Tibial artery (tissue), 4 donors: ENCODE data around the gene CRYBA2.

ENCODE experiments used
- DNase-seq, 2 donors: peaks; one replicate each; pipeline ENCODE4 v3.0.0-alpha.2; 2019
- H3K27ac ChIP-seq, 2 donors: fragments of 200-600 bp; sonication (generic) in 1 of 2; 1 replicate in 1 of 2; 2 replicates in 1 of 2; pipeline ENCODE4 v1.5.1; 2018 to 2019; ENCODE audit warnings: mild to moderate bottlenecking in 1 of 2
- H3K27me3 ChIP-seq, 2 donors: fragments of 200-600 bp; sonication (generic) in 1 of 2; one replicate each; pipeline versions ENCODE4 v1.5.1 to v1.6.0; 2016 to 2019
- H3K36me3 ChIP-seq, 3 donors: fragments of 200-600 bp; sonication (generic) in 2 of 3; one replicate each; pipeline ENCODE4 v1.5.1; 2016 to 2019; ENCODE audit warnings: mild to moderate bottlenecking in 2 of 3
- H3K4me1 ChIP-seq, 4 donors: fragments of 200-600 bp; sonication (generic) in 2 of 4; 1 replicate in 3 of 4; 2 replicates in 1 of 4; pipeline ENCODE4 v1.5.1; 2016 to 2019
- H3K4me3 ChIP-seq, 2 donors: fragments of 200-600 bp; sonication (generic) in 1 of 2; 1 replicate in 1 of 2; 2 replicates in 1 of 2; pipeline ENCODE4 v1.5.1; 2018 to 2019; ENCODE audit warnings: mild to moderate bottlenecking in 2 of 2
- H3K9me3 ChIP-seq, 3 donors: fragments of 200-600 bp; sonication (generic) in 1 of 3; one replicate each; pipeline ENCODE4 v1.5.1; 2016 to 2019
- intact Hi-C: fragments of 100-400 bp; cut with DNase I; formaldehyde crosslinking; loops from one replicate; pipeline ENCODE4 v1.15.0; 2023; ENCODE audit warnings: low total_unique reads
- TF ChIP-seq, protein P1 (sequence below), 2 experiments: fragments of 200-600 bp in 1 of 2; fragments of 450-650 bp in 1 of 2; IDR thresholded peaks; one replicate each; pipeline ENCODE4 v1.5.1; 2017 to 2019; ENCODE audit warnings: antibody characterized with exemption in 2 of 2, mild to moderate bottlenecking in 1 of 2, moderate library complexity in 1 of 2

Gene CRYBA2

DNA sequence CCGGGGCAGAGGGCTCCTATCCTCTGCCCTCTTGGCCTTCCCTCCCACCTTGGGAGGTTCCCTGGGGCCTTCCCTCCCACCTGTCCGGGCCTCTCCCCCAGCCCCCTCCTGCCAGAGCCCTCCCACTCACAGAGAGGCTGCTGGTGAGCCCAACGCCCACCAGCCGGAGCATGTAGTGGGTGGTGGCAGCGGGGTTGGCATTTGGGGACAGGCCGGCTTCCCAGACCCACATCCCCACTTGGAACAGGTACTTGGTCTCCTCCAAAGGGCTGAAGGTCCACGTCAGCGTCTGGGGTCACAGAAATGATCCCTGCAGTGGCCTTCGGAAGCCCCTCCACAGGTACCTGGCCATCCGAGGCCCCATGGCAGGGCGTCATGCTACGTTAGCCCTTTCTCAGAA is 28.8 kb upstream of the CRYBA2 start:
- intact Hi-C loops: no loop called here
- Histone ChIP-seq H3K4me3 (no peak overlapping the region), H3K27me3 (peaks cover 0 to 34% of the 10 kb centered on the region in 2 donors), H3K4me1 (peaks cover 0 to 20% (median 14%) of the 10 kb centered on the region in 4 donors), H3K36me3 (no peaks in the 10 kb centered on the region), H3K27ac (no peak overlapping the region), H3K9me3 (no peaks in the 10 kb centered on the region)
- TF ChIP-seq, protein P1, sequence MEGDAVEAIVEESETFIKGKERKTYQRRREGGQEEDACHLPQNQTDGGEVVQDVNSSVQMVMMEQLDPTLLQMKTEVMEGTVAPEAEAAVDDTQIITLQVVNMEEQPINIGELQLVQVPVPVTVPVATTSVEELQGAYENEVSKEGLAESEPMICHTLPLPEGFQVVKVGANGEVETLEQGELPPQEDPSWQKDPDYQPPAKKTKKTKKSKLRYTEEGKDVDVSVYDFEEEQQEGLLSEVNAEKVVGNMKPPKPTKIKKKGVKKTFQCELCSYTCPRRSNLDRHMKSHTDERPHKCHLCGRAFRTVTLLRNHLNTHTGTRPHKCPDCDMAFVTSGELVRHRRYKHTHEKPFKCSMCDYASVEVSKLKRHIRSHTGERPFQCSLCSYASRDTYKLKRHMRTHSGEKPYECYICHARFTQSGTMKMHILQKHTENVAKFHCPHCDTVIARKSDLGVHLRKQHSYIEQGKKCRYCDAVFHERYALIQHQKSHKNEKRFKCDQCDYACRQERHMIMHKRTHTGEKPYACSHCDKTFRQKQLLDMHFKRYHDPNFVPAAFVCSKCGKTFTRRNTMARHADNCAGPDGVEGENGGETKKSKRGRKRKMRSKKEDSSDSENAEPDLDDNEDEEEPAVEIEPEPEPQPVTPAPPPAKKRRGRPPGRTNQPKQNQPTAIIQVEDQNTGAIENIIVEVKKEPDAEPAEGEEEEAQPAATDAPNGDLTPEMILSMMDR (IDR thresholded peaks at IDR 0.05): no peak
- DNase-seq: no peak

DNA sequence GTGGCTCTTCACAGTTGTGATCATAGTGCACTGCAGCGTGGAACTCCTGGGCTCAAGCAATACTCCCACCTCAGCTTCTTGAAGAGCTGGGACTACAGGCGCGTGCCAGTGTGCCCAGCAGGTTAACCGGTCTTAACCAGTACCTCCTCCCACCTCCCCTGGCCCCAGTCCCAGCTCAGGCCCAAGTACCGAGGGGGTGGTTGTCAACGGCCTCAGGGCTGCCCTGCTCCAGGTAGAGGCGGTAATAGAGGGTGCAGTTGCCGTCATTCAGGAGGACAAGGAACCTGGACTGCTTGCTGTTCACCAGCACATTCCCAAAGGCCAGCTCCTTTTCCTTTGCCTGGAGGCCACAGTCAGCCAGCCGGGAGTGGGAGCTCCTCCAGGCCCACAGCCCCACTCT is 28.4 kb upstream of the CRYBA2 start:
- no peak overlapping the region for H3K27ac ChIP-seq
- no peak for DNase-seq
- intact Hi-C loops: no loop called here
- H3K4me3 ChIP-seq: no peak overlapping the region
- no peaks in the 10 kb centered on the region for H3K36me3 ChIP-seq
- no peaks in the 10 kb centered on the region for H3K9me3 ChIP-seq
- TF ChIP-seq, protein P1 (IDR thresholded peaks at IDR 0.05): no peak
- H3K27me3 ChIP-seq: peaks cover 0 to 34% of the 10 kb centered on the region in 2 donors
- peaks cover 0 to 21% (median 14%) of the 10 kb centered on the region in 4 donors for H3K4me1 ChIP-seq

DNA sequence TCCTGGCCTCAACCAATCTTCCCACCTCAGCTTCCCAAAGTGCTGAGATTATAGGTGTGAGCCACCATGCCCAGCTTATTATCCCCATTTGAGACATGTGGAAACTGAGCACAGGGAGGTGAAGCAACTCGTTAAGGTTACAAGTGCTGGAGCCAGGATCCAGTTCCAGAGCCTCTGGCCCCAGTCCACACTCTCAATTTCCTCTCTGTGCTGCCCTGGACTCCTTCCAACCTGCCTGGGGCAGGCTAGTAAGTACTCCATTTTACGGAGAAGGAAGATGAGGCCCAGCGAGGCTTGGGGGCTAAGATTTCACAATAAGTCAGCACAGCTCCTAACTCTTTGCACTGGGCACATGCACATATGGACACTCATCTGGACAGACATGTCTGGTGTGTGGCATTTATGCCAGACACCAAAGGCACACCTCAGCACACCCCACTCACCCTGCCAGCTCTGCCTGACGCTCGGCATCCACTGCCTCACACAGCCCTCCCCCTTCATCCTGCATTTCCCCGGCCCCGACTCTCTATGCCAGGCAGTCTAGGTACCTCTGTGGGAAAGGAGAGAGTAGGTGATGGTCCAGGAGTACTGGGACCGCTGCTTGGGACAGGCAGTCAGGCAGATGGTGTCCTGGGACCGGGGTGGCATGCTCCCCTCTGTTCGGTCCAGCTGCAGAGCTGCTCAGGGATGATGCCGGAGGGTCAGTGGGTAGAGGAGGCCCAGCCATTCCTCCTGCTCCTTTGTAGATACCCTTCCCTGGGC is 27.6 kb upstream of the CRYBA2 start:
- H3K4me3 ChIP-seq: no peak overlapping the region
- H3K9me3 ChIP-seq: no peaks in the 10 kb centered on the region
- no peaks in the 10 kb centered on the region for H3K36me3 ChIP-seq
- H3K4me1 ChIP-seq: peaks cover 0 to 21% (median 14%) of the 10 kb centered on the region in 4 donors
- intact Hi-C loops: no loop called here
- H3K27ac ChIP-seq: no peak overlapping the region
- DNase-seq: no peak
- peaks cover 0 to 32% of the 10 kb centered on the region in 2 donors for H3K27me3 ChIP-seq
- TF ChIP-seq, protein P1 (IDR thresholded peaks at IDR 0.05): no peak

DNA sequence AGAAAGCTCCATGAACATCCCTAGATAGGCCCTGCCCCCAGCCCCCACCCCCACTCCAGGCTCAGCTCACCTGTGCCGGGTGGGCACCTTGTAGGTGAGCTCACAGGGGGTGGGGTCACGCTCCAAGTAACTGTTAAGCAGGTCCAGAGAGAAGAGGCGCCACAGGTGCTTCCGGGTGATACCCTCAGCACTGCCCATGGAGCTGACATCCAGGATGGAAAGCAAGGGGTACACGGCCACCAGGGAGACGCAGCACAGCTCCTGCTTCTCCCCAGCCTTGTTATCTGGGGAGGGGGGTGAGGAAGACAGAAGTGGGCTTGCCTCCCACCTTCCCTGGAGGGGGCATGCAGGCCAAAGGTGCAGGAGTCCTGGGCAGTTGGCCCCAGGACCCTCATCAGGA is 26.2 kb upstream of the CRYBA2 start:
- no peak overlapping the region for H3K27ac ChIP-seq
- TF ChIP-seq, protein P1 (IDR thresholded peaks at IDR 0.05): no peak
- peaks cover 0 to 19% of the 10 kb centered on the region in 2 donors for H3K27me3 ChIP-seq
- no peak overlapping the region for H3K4me3 ChIP-seq
- peaks cover 0 to 21% (median 14%) of the 10 kb centered on the region in 4 donors for H3K4me1 ChIP-seq
- intact Hi-C loops: no loop called here
- DNase-seq: no peak
- no peaks in the 10 kb centered on the region for H3K9me3 ChIP-seq
- no peaks in the 10 kb centered on the region for H3K36me3 ChIP-seq

DNA sequence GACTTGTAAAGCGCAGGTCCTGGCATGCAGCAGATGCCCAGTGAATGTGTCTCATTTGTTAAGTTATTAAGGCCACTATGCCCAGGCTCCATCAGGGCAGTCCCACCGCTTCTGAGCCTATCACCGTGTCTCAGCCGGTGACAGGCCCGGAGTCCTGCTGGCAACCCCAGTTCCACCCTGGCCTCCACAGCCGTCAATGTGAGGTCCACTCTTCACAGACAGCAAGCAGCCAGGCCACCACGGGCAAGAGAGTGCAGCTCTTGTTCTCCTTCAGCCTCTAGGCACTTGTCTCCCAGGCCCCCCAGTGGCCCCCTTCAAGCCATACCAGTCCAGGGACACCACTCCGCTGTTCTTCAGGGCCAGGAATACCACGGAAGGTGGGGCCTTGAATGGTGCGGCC is 25.5 kb upstream of the CRYBA2 start:
- Histone ChIP-seq H3K27me3 (peaks cover 0 to 12% of the 10 kb centered on the region in 2 donors), H3K4me3 (no peak overlapping the region), H3K9me3 (no peaks in the 10 kb centered on the region), H3K4me1 (peaks cover 0 to 21% (median 14%) of the 10 kb centered on the region in 4 donors), H3K36me3 (no peaks in the 10 kb centered on the region), H3K27ac (no peak overlapping the region)
- TF ChIP-seq, protein P1 (IDR thresholded peaks at IDR 0.05): no peak
- no peak for DNase-seq
- intact Hi-C loops: no loop called here
